Heart right ventricle (tissue), 16 donors: Measurements from ENCODE around the gene ALDH9A1. TPM values are rescaled to one million over a fixed set of nuclear protein-coding genes. Genes with fewer than 3 reads are reported as not detected.

Experiments
- ATAC-seq, 8 donors: fragments of 200-7000 bp; cut with Tn5 transposase; one replicate each; pipeline ENCODE4 v1.9.1; 2020; ENCODE audit warnings: mild to moderate bottlenecking in 8 of 8, moderate library complexity in 8 of 8, moderate number of reproducible peaks in 1 of 8
- DNase-seq, 2 donors: peaks; one replicate each; pipeline ENCODE4 v3.0.0-alpha.2; 2020
- H3K27ac ChIP-seq, 10 donors: fragments of 200-600 bp; sonication (generic) in 2 of 10; one replicate each; pipeline versions ENCODE4 v1.5.0 to v1.8.0; 2020 to 2022; ENCODE audit warnings: mild to moderate bottlenecking in 3 of 10
- H3K27me3 ChIP-seq, 7 donors: fragments of 200-600 bp; one replicate each; pipeline ENCODE4 v1.8.0; 2021 to 2022; ENCODE audit warnings: mild to moderate bottlenecking in 2 of 7
- H3K36me3 ChIP-seq, 9 donors: fragments of 200-600 bp; sonication (generic) in 1 of 9; one replicate each; pipeline versions ENCODE4 v1.5.0 to v1.8.0; 2020 to 2022; ENCODE audit warnings: mild to moderate bottlenecking in 2 of 9
- H3K4me1 ChIP-seq, 9 donors: fragments of 200-600 bp; sonication (generic) in 1 of 9; one replicate each; pipeline versions ENCODE4 v1.5.0 to v1.8.0; 2020 to 2022; ENCODE audit warnings: mild to moderate bottlenecking in 4 of 9
- H3K4me3 ChIP-seq, 10 donors: fragments of 200-600 bp; sonication (generic) in 2 of 10; one replicate each; pipeline versions ENCODE4 v1.5.0 to v1.8.0; 2020 to 2022; ENCODE audit warnings: mild to moderate bottlenecking in 7 of 10, moderate library complexity in 2 of 10
- H3K9me3 ChIP-seq, 11 donors: fragments of 200-600 bp in 10 of 11; sonication (generic) in 2 of 11; one replicate each; pipeline versions ENCODE4 v1.5.0 to v1.8.0; 2013 to 2022; ENCODE audit warnings: mild to moderate bottlenecking in 2 of 11, control low read depth in 1 of 11, moderate library complexity in 1 of 11
- CTCF ChIP-seq, 9 donors: fragments of 200-600 bp; sonication (generic) in 2 of 9; IDR thresholded peaks; one replicate each; pipeline versions ENCODE4 v1.5.0 to v1.8.0; 2021 to 2022; ENCODE audit warnings: antibody characterized with exemption in 9 of 9, mild to moderate bottlenecking in 5 of 9, moderate library complexity in 1 of 9
- WGBS, 2 donors: extraction: QIAGEN DNeasy Blood & Tissue Kit; methylation state at CpG; one replicate each; pipeline ENCODE4 v1.1.7; 2013; ENCODE audit warnings: inconsistent platforms in 1 of 2; 5-methylcytosine and 5-hydroxymethylcytosine counted together
- intact Hi-C, 10 donors: fragments of 100-400 bp; cut with DNase I; formaldehyde crosslinking; loops; one replicate each; pipeline versions ENCODE4 v1.11.1 to v1.14.2; 2022
- polyA plus RNA-seq, 2 donors: library from polyadenylated mRNA; stranded (reverse); fragments of 200-250 nt; gene quantifications; one replicate each; pipeline ENCODE4 v1.2.3, GENCODE V29; 2013
- total RNA-seq, 10 donors: library from RNA; stranded (reverse); fragmentation: NEBNext Ultra II Directional in 3 of 10; extraction: Animal tissue kit (Norgen Biotek cat#: 25700) in 3 of 10; gene quantifications; one replicate each; pipeline versions ENCODE4 v1.2.1 to v1.2.4, GENCODE V29; 2021 to 2023
- donor health status: Arrhythmogenic right ventricular cardiomyopathy.
- donor health status: ischemic (EF 13 %, LVEDD 7.1; RV severe dilation, severe dysfunction).
- donor health status: healthy with polysubstance abuse.
- donor health status: DM: no; HTN: yes; CAD: no.
- donor health status: DM: no; HTN: no; CAD: no.
- donor health status: ischemic (EF 25% LVEDD 6.9; RV normal size, moderate dysfunction).
- donor health status: ischemic (EF 25% LVEDD 5.7; RV mildly dilated, moderate dysfunction).
- donor health status: healthy.
- donor health status: DM: yes; HTN: yes; CAD: no.
- donor health status: Ischemic cardiomyopathy.
- donor health status: ischemic (EF 35%, LVEDD 5.7; RV mildly dilated, moderate dysfunction).
- donor health status: nonischemic (EF 11% LVEDD 7.7; RV severe dilation, severe dysfunction).
- donor health status: DM: yes; HTN: yes; CAD: no.
- donor health status: PGD.
- donor health status: ischemic (EF 29% LVEDD 5.4; RV normal size, mild dysfunction).
- donor health status: nonischemic (EF 23%, LVEDD 6.1; RV moderate dilation, normal function).

ALDH9A1 gene
- total and polyA plus RNA-seq, 12 donors, result 13.8 to 75.3 (median 63.6) TPM

GRCh38 chr1:165645654-165646366, 52.6 kb downstream of the ALDH9A1 start:
- Histone ChIP-seq H3K36me3 (peaks cover 0 to 44% (median 7%) of the 10 kb centered on the region in 9 donors), H3K27me3 (no peaks in the 10 kb centered on the region), H3K27ac (peak overlapping the region in 2 of 10 donors; percentile 23 to 46), H3K4me1 (peaks cover 0 to 97% (median 75%) of the 10 kb centered on the region in 9 donors), H3K4me3 (no peak overlapping the region), H3K9me3 (no peaks in the 10 kb centered on the region)
- ATAC-seq (peak in 7 of 8 donors; percentile 23 to 79 (median 49)), DNase-seq (no peak)
- no peak for TF ChIP-seq CTCF (IDR thresholded peaks at IDR 0.05)
- 52 to 58% methylated on average over 8 of the region's 8 CpGs for WGBS, 2 donors
- intact Hi-C loops, result no loop called here

- Histone ChIP-seq H3K4me1 (peaks cover 0 to 97% (median 76%) of the 10 kb centered on the region in 9 donors), H3K4me3 (no peak overlapping the region), H3K36me3 (peaks cover 0 to 44% (median 0%) of the 10 kb centered on the region in 9 donors), H3K27me3 (no peaks in the 10 kb centered on the region), H3K27ac (no peak overlapping the region), H3K9me3 (no peaks in the 10 kb centered on the region)
- TF ChIP-seq CTCF (IDR thresholded peaks at IDR 0.05), result no peak
- DNase-seq, result no peak
- 42 to 66% methylated on average over 2 of the region's 2 CpGs for WGBS, 2 donors
- intact Hi-C loops, result no loop called here
- ATAC-seq, result no peak
These were observed 54.2 kb downstream of the ALDH9A1 start for GRCh38 chr1:165644064-165644735.

- no peak for TF ChIP-seq CTCF (IDR thresholded peaks at IDR 0.05)
- DNase-seq (no peak), ATAC-seq (no peak)
- no peaks in the 10 kb centered on the region for H3K9me3 ChIP-seq
- H3K4me1 ChIP-seq, result peaks cover 4 to 98% (median 77%) of the 10 kb centered on the region in 9 donors
- H3K27me3 ChIP-seq, result no peaks in the 10 kb centered on the region
- H3K36me3 ChIP-seq, result peaks cover 0 to 54% (median 0%) of the 10 kb centered on the region in 9 donors
- H3K27ac ChIP-seq, result peak overlapping the region in 1 of 10 donors; percentile 50
- H3K4me3 ChIP-seq, result no peak overlapping the region
- intact Hi-C loops, result no loop called here
- WGBS, 2 donors, result 34 to 37% methylated on average over 2 of the region's 2 CpGs
These were observed 57.0 kb downstream of the ALDH9A1 start for GRCh38 chr1:165641231-165641987.
